ENCODE data around the gene ERFE. TPM values are rescaled to one million over a fixed set of nuclear protein-coding genes. Genes with fewer than 3 reads are reported as not detected.

Gene ERFE
- polyA plus RNA-seq, 1 donor from 2014 or later, result not detected

GRCh38 chr2:238167761-238168160 is 9.0 kb downstream of the ERFE start:
- no peaks in the 10 kb centered on the region for H3K9me3 ChIP-seq (ENCODE audit: low read length)
- H3K4me3 ChIP-seq (ENCODE audit: low read length), result no peak overlapping the region
- H2AFZ ChIP-seq (ENCODE audit: low read depth, low read length), result no peak overlapping the region
- H3K27me3 ChIP-seq (ENCODE audit: insufficient read depth, low read depth, low read length), result peaks cover 20% of the 10 kb centered on the region
- no peak overlapping the region for H3K27ac ChIP-seq (ENCODE audit: low read length)
- no peaks in the 10 kb centered on the region for H3K36me3 ChIP-seq (ENCODE audit: insufficient read depth, low read length)
- H3K9ac ChIP-seq (ENCODE audit: low read length), result no peak overlapping the region
- H3K4me2 ChIP-seq (ENCODE audit: low read length), result no peak overlapping the region
- H3F3A ChIP-seq (ENCODE audit: insufficient read depth, low read length, poor library complexity, severe bottlenecking), result no peaks in the 10 kb centered on the region
- no peaks in the 10 kb centered on the region for H3K79me2 ChIP-seq (replicated peaks; ENCODE audit: insufficient read depth, low read length)
- no peaks in the 10 kb centered on the region for H3K9me2 ChIP-seq (ENCODE audit: insufficient read depth, low read length)
- no peaks in the 10 kb centered on the region for H4K20me1 ChIP-seq (ENCODE audit: insufficient read depth)
- no peak for TF ChIP-seq POLR2AphosphoS5 (IDR thresholded peaks at IDR 0.05)
- no peak for TF ChIP-seq TAF1 (IDR thresholded peaks at IDR 0.05; ENCODE audit: low read depth)
- TF ChIP-seq EZH2 (IDR thresholded peaks at IDR 0.05; ENCODE audit: borderline replicate concordance, insufficient read depth, low read length, poor library complexity, severe bottlenecking), result no peak
- no peak for TF ChIP-seq REST (IDR thresholded peaks at IDR 0.05; ENCODE audit: borderline replicate concordance)
- TF ChIP-seq, protein P1, sequence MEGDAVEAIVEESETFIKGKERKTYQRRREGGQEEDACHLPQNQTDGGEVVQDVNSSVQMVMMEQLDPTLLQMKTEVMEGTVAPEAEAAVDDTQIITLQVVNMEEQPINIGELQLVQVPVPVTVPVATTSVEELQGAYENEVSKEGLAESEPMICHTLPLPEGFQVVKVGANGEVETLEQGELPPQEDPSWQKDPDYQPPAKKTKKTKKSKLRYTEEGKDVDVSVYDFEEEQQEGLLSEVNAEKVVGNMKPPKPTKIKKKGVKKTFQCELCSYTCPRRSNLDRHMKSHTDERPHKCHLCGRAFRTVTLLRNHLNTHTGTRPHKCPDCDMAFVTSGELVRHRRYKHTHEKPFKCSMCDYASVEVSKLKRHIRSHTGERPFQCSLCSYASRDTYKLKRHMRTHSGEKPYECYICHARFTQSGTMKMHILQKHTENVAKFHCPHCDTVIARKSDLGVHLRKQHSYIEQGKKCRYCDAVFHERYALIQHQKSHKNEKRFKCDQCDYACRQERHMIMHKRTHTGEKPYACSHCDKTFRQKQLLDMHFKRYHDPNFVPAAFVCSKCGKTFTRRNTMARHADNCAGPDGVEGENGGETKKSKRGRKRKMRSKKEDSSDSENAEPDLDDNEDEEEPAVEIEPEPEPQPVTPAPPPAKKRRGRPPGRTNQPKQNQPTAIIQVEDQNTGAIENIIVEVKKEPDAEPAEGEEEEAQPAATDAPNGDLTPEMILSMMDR (IDR thresholded peaks at IDR 0.05; ENCODE audit: poor library complexity, severe bottlenecking), result no peak
- no peak for TF ChIP-seq RAD21 (conservative IDR thresholded peaks at IDR 0.05)
- TF ChIP-seq MXI1 (conservative IDR thresholded peaks at IDR 0.05; ENCODE audit: poor library complexity, severe bottlenecking), result no peak
- no peak for TF ChIP-seq EP300 (conservative IDR thresholded peaks at IDR 0.05; ENCODE audit: poor library complexity, severe bottlenecking)
- no peak for TF ChIP-seq SMC3 (conservative IDR thresholded peaks at IDR 0.05; ENCODE audit: poor library complexity)

DNA sequence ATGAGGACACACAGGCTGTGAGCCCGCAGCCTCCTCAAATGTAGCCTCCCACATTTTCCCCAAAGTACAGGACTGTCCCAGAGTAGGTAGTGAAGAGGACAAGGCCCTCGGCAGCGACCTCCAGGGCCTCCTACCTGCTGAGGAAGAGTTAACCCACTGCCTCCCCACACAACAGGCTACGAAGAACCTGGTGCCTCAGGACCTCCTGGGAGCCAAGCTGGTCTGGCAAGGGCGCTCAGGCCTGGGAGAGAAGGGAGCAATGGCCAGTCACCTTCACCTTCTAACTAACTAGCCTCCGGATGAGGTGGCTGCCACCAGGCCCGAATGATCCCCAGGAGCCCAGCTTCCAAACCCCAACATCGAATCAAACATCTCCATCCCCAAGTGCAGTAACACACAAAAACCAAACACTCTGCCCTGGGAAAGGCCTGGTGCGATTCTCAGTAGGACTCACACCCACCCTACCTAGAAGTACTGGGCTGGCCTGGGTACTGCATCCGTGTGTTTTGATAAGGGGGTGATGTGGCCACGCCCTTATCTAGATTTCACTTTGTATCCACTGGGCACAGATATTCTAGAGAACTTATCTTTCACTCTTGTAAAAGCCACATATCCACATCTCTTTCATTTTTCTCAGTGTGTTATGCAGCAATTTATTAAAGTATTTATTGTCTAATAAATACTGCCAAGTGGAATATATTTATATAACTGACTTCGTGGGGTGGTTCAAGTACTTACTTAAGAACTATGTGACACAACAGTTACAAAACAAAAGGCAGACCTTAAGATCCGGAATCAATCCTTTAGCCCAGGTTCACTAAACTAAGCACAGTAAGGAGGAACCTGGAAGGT is 9.7 kb downstream of the ERFE start:
- Histone ChIP-seq H3K4me2 (ENCODE audit: low read length) (no peak overlapping the region), H3K9me2 (ENCODE audit: insufficient read depth, low read length) (no peaks in the 10 kb centered on the region), H3K79me2 (replicated peaks; ENCODE audit: insufficient read depth, low read length) (no peaks in the 10 kb centered on the region), H3K4me3 (ENCODE audit: low read length) (no peak overlapping the region), H4K20me1 (ENCODE audit: insufficient read depth) (no peaks in the 10 kb centered on the region), H2AFZ (ENCODE audit: low read depth, low read length) (no peak overlapping the region), H3K27ac (ENCODE audit: low read length) (no peak overlapping the region), H3K9ac (ENCODE audit: low read length) (no peak overlapping the region), H3K9me3 (ENCODE audit: low read length) (no peaks in the 10 kb centered on the region), H3K27me3 (ENCODE audit: insufficient read depth, low read depth, low read length) (peaks cover 13% of the 10 kb centered on the region), H3K36me3 (ENCODE audit: insufficient read depth, low read length) (no peaks in the 10 kb centered on the region), H3F3A (ENCODE audit: insufficient read depth, low read length, poor library complexity, severe bottlenecking) (no peaks in the 10 kb centered on the region)
- TF ChIP-seq TAF1 (IDR thresholded peaks at IDR 0.05; ENCODE audit: low read depth) (no peak), RAD21 (conservative IDR thresholded peaks at IDR 0.05) (no peak), REST (IDR thresholded peaks at IDR 0.05; ENCODE audit: borderline replicate concordance) (no peak), MXI1 (conservative IDR thresholded peaks at IDR 0.05; ENCODE audit: poor library complexity, severe bottlenecking) (no peak), POLR2AphosphoS5 (IDR thresholded peaks at IDR 0.05) (no peak), SMC3 (conservative IDR thresholded peaks at IDR 0.05; ENCODE audit: poor library complexity) (no peak), EZH2 (IDR thresholded peaks at IDR 0.05; ENCODE audit: borderline replicate concordance, insufficient read depth, low read length, poor library complexity, severe bottlenecking) (no peak), EP300 (conservative IDR thresholded peaks at IDR 0.05; ENCODE audit: poor library complexity, severe bottlenecking) (no peak)
- TF ChIP-seq, protein P1 (IDR thresholded peaks at IDR 0.05; ENCODE audit: poor library complexity, severe bottlenecking), result no peak

Measured in neural cell (in vitro differentiated cells).